ENCODE measurements around the gene UNC13A. TPM values are rescaled to one million over a fixed set of nuclear protein-coding genes. Genes with fewer than 3 reads are reported as not detected.
A peak's percentile ranks its signal among the peaks of the same experiment; 100 is the strongest.

The UNC13A gene
- total and polyA plus RNA-seq, 8 donors, result under 0.01 to 2.2 (median 0.15) TPM; not detected in 1

DNA sequence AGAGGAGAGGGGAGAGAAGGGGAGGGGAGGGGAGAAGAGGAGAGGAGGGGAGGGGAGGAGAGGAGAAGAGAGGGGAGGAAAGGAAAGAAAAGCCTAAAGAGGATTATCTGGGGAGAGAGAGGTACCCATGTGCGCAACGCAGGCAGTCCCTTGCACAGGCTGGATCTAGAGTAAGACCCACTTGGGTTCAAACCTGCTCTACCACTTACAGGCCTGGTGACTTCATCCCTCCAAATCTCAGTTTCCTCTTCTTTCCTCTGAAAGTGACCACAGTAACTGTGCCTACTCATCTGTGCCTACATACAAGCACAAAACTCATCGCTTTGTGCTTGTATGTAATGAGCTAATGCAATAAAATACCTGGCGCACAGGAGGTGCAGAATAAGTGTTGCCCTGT is 30.4 kb upstream of the UNC13A start:
- Histone ChIP-seq H3K4me3 (peak overlapping the region in 1 of 4 donors; percentile 97), H3K9me3 (no peaks in the 10 kb centered on the region), H3K36me3 (peaks cover under 1 to 21% (median 9%) of the 10 kb centered on the region in 4 donors), H3K27me3 (no peaks in the 10 kb centered on the region), H3K4me1 (peaks cover 26 to 64% (median 52%) of the 10 kb centered on the region in 4 donors), H3K27ac (no peak overlapping the region)
- intact Hi-C loops (cut with DNase I; ENCODE audit: low total_unique reads), result no loop called here
- 74 to 88% (median 81%) methylated on average over 4 of the region's 4 CpGs for WGBS, 5 donors
- TF ChIP-seq POLR2A (IDR thresholded peaks at IDR 0.05) (no peak), POLR2AphosphoS5 (IDR thresholded peaks at IDR 0.05) (no peak), EP300 (IDR thresholded peaks at IDR 0.05) (no peak)
- TF ChIP-seq, protein P1, sequence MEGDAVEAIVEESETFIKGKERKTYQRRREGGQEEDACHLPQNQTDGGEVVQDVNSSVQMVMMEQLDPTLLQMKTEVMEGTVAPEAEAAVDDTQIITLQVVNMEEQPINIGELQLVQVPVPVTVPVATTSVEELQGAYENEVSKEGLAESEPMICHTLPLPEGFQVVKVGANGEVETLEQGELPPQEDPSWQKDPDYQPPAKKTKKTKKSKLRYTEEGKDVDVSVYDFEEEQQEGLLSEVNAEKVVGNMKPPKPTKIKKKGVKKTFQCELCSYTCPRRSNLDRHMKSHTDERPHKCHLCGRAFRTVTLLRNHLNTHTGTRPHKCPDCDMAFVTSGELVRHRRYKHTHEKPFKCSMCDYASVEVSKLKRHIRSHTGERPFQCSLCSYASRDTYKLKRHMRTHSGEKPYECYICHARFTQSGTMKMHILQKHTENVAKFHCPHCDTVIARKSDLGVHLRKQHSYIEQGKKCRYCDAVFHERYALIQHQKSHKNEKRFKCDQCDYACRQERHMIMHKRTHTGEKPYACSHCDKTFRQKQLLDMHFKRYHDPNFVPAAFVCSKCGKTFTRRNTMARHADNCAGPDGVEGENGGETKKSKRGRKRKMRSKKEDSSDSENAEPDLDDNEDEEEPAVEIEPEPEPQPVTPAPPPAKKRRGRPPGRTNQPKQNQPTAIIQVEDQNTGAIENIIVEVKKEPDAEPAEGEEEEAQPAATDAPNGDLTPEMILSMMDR (IDR thresholded peaks at IDR 0.05), result no peak
- no peak for DNase-seq

DNA sequence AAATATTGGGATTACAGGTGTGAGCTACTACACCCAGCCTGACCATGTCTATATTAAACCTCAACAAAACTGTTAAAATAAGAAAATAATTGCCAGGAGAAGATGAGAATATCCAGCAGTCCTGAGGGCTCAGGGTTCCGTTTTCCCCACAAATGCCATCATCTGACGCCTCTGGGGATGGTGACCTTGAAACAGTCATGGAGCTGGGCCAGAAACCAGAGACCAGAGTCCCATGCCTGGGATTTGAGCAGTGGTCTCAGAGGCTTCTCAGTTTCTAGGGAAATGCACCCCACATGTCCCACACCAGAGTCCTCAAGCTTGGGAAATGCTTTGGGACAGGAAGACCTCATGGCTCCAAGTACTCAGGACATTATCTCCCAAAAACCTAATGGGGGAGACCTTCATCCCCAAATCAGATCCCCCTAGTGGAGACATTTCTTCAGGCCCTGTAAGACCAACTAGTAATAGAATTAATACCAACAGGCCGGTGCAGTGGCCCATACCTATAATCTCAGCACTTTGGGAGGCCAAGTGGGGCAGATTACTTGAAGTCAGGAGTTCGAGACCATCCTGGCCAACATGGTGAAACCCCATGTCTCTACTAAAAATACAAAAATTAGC is 28.3 kb upstream of the UNC13A start:
- Histone ChIP-seq H3K27me3 (no peaks in the 10 kb centered on the region), H3K9me3 (no peaks in the 10 kb centered on the region), H3K4me3 (no peak overlapping the region), H3K4me1 (peaks cover 14 to 44% (median 35%) of the 10 kb centered on the region in 4 donors), H3K27ac (peak overlapping the region in 1 of 5 donors; percentile 7), H3K36me3 (peaks cover 0 to under 1% (median 0%) of the 10 kb centered on the region in 4 donors)
- TF ChIP-seq, protein P1 (IDR thresholded peaks at IDR 0.05), result peak in 1 of 7 experiments; percentile 20
- TF ChIP-seq POLR2AphosphoS5 (IDR thresholded peaks at IDR 0.05), result no peak
- WGBS, 5 donors, result 66 to 90% (median 74%) methylated on average over 4 of the region's 4 CpGs
- DNase-seq, result no peak
- intact Hi-C loops (cut with DNase I; ENCODE audit: low total_unique reads), result no loop called here

DNA sequence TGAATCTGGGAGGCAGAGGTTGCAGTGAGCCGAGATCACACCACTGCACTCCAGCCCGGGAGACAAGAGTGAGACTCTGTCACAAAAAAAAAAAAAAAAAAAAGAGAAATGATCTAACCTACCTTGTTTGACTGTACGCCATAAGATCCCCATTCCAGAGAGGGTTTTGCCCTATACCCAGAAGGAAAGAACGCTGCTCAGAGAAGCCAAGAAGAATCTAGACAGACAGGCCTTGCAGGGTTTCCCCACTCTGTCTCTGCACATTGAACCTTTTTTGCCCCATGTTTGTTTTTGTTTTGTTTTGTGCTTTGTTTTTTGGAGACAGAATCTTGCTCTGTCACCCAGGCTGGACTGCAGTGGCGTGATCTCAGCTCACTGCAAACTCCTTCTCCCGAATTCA is 23.7 kb upstream of the UNC13A start:
- no peak for DNase-seq
- no peaks in the 10 kb centered on the region for H3K36me3 ChIP-seq
- WGBS, 5 donors, result 51 to 70% (median 59%) methylated on average over 6 of the region's 6 CpGs
- TF ChIP-seq POLR2A (IDR thresholded peaks at IDR 0.05), result no peak
- TF ChIP-seq, protein P1 (IDR thresholded peaks at IDR 0.05), result no peak
- no peak for TF ChIP-seq EP300 (IDR thresholded peaks at IDR 0.05)
- no peak for TF ChIP-seq POLR2AphosphoS5 (IDR thresholded peaks at IDR 0.05)
- peaks cover 0 to 2% (median 0%) of the 10 kb centered on the region in 3 donors for H3K27me3 ChIP-seq
- intact Hi-C loops (cut with DNase I; ENCODE audit: low total_unique reads), result no loop called here
- H3K4me1 ChIP-seq, result peaks cover 0 to 2% (median 0%) of the 10 kb centered on the region in 4 donors
- no peak overlapping the region for H3K27ac ChIP-seq
- H3K4me3 ChIP-seq, result no peak overlapping the region
- H3K9me3 ChIP-seq, result no peaks in the 10 kb centered on the region

DNA sequence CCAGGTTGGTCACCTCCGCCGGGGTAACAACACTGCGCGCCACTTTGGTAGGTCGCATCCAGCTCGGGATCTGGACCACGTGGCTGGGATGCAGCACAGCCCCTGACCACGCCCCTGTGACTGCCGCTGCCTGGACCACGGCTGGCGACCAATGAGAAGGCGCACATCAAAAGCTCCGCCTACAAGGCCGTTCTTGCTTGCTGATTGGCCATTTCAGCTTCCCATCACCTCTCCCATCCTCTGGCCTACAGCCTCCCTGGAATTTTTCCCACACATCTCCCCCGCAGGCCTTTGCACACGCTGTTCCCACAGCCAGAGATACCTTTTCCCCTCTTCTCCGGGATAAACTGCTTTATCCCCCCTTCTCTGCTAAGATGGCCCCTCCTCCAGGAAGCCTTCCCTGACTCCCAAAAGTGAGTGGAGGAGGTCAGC is 18.6 kb upstream of the UNC13A start:
- Histone ChIP-seq H3K4me1 (no peaks in the 10 kb centered on the region), H3K27me3 (peaks cover 0 to 23% (median 0%) of the 10 kb centered on the region in 3 donors), H3K9me3 (no peaks in the 10 kb centered on the region), H3K36me3 (no peaks in the 10 kb centered on the region), H3K4me3 (no peak overlapping the region), H3K27ac (no peak overlapping the region)
- 18 to 34% (median 23%) methylated on average over 14 to 17 of the region's 17 CpGs for WGBS, 5 donors
- DNase-seq, result peak in 1 of 2 donors; percentile 43
- TF ChIP-seq POLR2A (IDR thresholded peaks at IDR 0.05) (no peak), POLR2AphosphoS5 (IDR thresholded peaks at IDR 0.05) (no peak), EP300 (IDR thresholded peaks at IDR 0.05) (no peak)
- TF ChIP-seq, protein P1 (IDR thresholded peaks at IDR 0.05), result no peak
- intact Hi-C loops (cut with DNase I; ENCODE audit: low total_unique reads), result no loop called here

Measured in stomach (tissue), 9 donors.